Islet precursor cell (in vitro differentiated cells): Measurements from ENCODE around the gene CAPN7.

Experiments
- DNase-seq: peaks from one replicate; pipeline ENCODE4 v3.0.0-alpha.2; 2018

The CAPN7 gene

GRCh38 chr3:15255215-15255614 lies 49.2 kb downstream of the CAPN7 start:
- DNase-seq, result no peak

- no peak for DNase-seq
Observed at GRCh38 chr3:15256861-15257341, 50.9 kb downstream of the CAPN7 start.

GRCh38 chr3:15258720-15259119 lies 52.7 kb downstream of the CAPN7 start:
- no peak for DNase-seq

GRCh38 chr3:15260531-15260930 lies 54.5 kb downstream of the CAPN7 start:
- DNase-seq, result no peak

- no peak for DNase-seq
Observed at GRCh38 chr3:15261274-15261673, 55.2 kb downstream of the CAPN7 start.

GRCh38 chr3:15262021-15262420 lies 56.0 kb downstream of the CAPN7 start:
- DNase-seq, result peak; percentile 21

- peak; percentile 23 for DNase-seq
Observed at GRCh38 chr3:15263120-15263519, 57.1 kb downstream of the CAPN7 start.

GRCh38 chr3:15263926-15264325 lies 57.9 kb downstream of the CAPN7 start:
- no peak for DNase-seq

- DNase-seq, result no peak
Observed at GRCh38 chr3:15264486-15264885, 58.4 kb downstream of the CAPN7 start.

- DNase-seq, result peak; percentile 33
Observed at GRCh38 chr3:15265655-15266509, 59.8 kb downstream of the CAPN7 start.

GRCh38 chr3:15266510-15267376 lies 60.7 kb downstream of the CAPN7 start:
- DNase-seq, result peak; percentile 32

GRCh38 chr3:15267502-15267901 lies 61.5 kb downstream of the CAPN7 start:
- DNase-seq, result peak; percentile 34

GRCh38 chr3:15268033-15268631 lies 62.1 kb downstream of the CAPN7 start:
- peak; percentile 88 for DNase-seq

- DNase-seq, result peak; percentile 97
Observed at GRCh38 chr3:15269091-15269989, 63.3 kb downstream of the CAPN7 start.

GRCh38 chr3:15271030-15271429 lies 65.0 kb downstream of the CAPN7 start:
- DNase-seq, result peak; percentile 12

- DNase-seq, result peak; percentile 82
Observed at GRCh38 chr3:15271785-15272381, 65.8 kb downstream of the CAPN7 start.

- DNase-seq, result peak; percentile 78
Observed at GRCh38 chr3:15272426-15273196, 66.6 kb downstream of the CAPN7 start.

- DNase-seq, result peak; percentile 38
Observed at GRCh38 chr3:15273227-15273626, 67.2 kb downstream of the CAPN7 start.

- DNase-seq, result peak; percentile 24
Observed at GRCh38 chr3:15276028-15276724, 70.1 kb downstream of the CAPN7 start.

GRCh38 chr3:15277861-15278500 lies 71.9 kb downstream of the CAPN7 start:
- DNase-seq, result no peak
